DND-41 (cell line): Measurements from ENCODE around the gene DNAJC5.
A peak's percentile ranks its signal among the peaks of the same experiment; 100 is the strongest.

Experiments
- ATAC-seq: fragments of 200-7000 bp; cut with Tn5 transposase; 3 replicates; pipeline ENCODE4 v1.9.1; 2021; ENCODE audit warnings: low read depth; ENCODE audit not compliant: insufficient read depth
- DNase-seq: peaks from one replicate; pipeline ENCODE4 v3.0.0-alpha.2; 2020
- H2AFZ ChIP-seq: 2 replicates; pipeline ENCODE4 v1.6.0; 2012; ENCODE audit warnings: low read depth, low read length
- H3K27ac ChIP-seq: 2 replicates; pipeline ENCODE4 v1.5.1; 2012; ENCODE audit warnings: low read length, inconsistent platforms
- H3K27me3 ChIP-seq: fragments of 200-600 bp; sonication (generic); 2 replicates; pipeline ENCODE4 v1.6.0; 2012; ENCODE audit warnings: low read length, mild to moderate bottlenecking, inconsistent platforms; ENCODE audit not compliant: insufficient read depth, poor library complexity
- H3K36me3 ChIP-seq: 2 replicates; pipeline ENCODE4 v1.5.1; 2012; ENCODE audit warnings: low read length, inconsistent platforms; ENCODE audit not compliant: insufficient read depth
- H3K4me1 ChIP-seq: 2 replicates; pipeline ENCODE4 v1.5.1; 2012; ENCODE audit warnings: mild to moderate bottlenecking, low read length; ENCODE audit not compliant: insufficient read depth
- H3K4me2 ChIP-seq: 2 replicates; pipeline ENCODE4 v1.6.0; 2012; ENCODE audit warnings: mild to moderate bottlenecking, moderate library complexity, low read length, inconsistent platforms; ENCODE audit not compliant: insufficient read depth
- H3K4me3 ChIP-seq, 2 experiments: fragments of 200-600 bp in 1 of 2; shearing (Covaris generic) in 1 of 2; 2 replicates each; pipeline ENCODE4 v1.5.1; 2012 to 2016; ENCODE audit warnings: inconsistent platforms in 2 of 2, low read length in 2 of 2, mild to moderate bottlenecking in 2 of 2, low read depth in 1 of 2, moderate library complexity in 1 of 2
- H3K79me2 ChIP-seq: 2 replicates; pipeline ENCODE4 v1.6.0; 2012; ENCODE audit warnings: low read length, inconsistent platforms; ENCODE audit not compliant: insufficient read depth
- H3K9ac ChIP-seq: 2 replicates; pipeline ENCODE4 v1.6.0; 2012; ENCODE audit warnings: low read depth, mild to moderate bottlenecking, inconsistent platforms, low read length, moderate library complexity
- H3K9me3 ChIP-seq: 2 replicates; pipeline ENCODE4 v1.5.1; 2012; ENCODE audit warnings: low read length, moderate library complexity, mild to moderate bottlenecking, inconsistent platforms; ENCODE audit not compliant: insufficient read depth, severe bottlenecking
- H4K20me1 ChIP-seq: 2 replicates; pipeline ENCODE4 v1.6.0; 2012; ENCODE audit warnings: low read length; ENCODE audit not compliant: insufficient read depth
- CTCF ChIP-seq: IDR thresholded peaks from 2 replicates; pipeline ENCODE4 v1.5.1; 2012; ENCODE audit warnings: borderline replicate concordance, low read length, moderate library complexity, mild to moderate bottlenecking; ENCODE audit not compliant: poor library complexity, severe bottlenecking; ENCODE audit errors: extremely low read depth
- EZH2 ChIP-seq: IDR thresholded peaks from 3 replicates; pipeline ENCODE4 v1.6.1; 2012; ENCODE audit warnings: borderline replicate concordance, low read depth, mild to moderate bottlenecking, moderate library complexity, low read length, inconsistent platforms; ENCODE audit not compliant: severe bottlenecking

Gene DNAJC5

GRCh38 chr20:63962426-63963347 lies 67.8 kb downstream of the DNAJC5 start:
- Histone ChIP-seq H3K27me3 (no peaks in the 10 kb centered on the region), H3K36me3 (peaks cover 84% of the 10 kb centered on the region), H3K9me3 (peaks cover 39% of the 10 kb centered on the region), H3K79me2 (peaks cover 19% of the 10 kb centered on the region), H3K9ac (no peak overlapping the region), H2AFZ (no peak overlapping the region), H3K27ac (no peak overlapping the region), H4K20me1 (peaks cover 35% of the 10 kb centered on the region), H3K4me2 (no peak overlapping the region), H3K4me3 (no peak overlapping the region), H3K4me1 (no peaks in the 10 kb centered on the region)
- TF ChIP-seq EZH2 (no peak), CTCF (no peak)
- DNase-seq (no peak), ATAC-seq (no peak)

GRCh38 chr20:63963348-63963741 lies 68.4 kb downstream of the DNAJC5 start:
- peaks cover 88% of the 10 kb centered on the region for H3K36me3 ChIP-seq
- peaks cover 4% of the 10 kb centered on the region for H3K4me1 ChIP-seq
- no peak for TF ChIP-seq EZH2
- TF ChIP-seq CTCF, result no peak
- H3K27me3 ChIP-seq, result no peaks in the 10 kb centered on the region
- no peak overlapping the region for H2AFZ ChIP-seq
- no peak overlapping the region for H3K4me2 ChIP-seq
- H3K9ac ChIP-seq, result no peak overlapping the region
- peaks cover 26% of the 10 kb centered on the region for H3K79me2 ChIP-seq
- H3K9me3 ChIP-seq, result peaks cover 46% of the 10 kb centered on the region
- ATAC-seq (no peak), DNase-seq (no peak)
- peak overlapping the region in 1 of 2 experiments; percentile 33; a peak in 2 of 4 replicates for H3K4me3 ChIP-seq
- peaks cover 31% of the 10 kb centered on the region for H4K20me1 ChIP-seq
- no peak overlapping the region for H3K27ac ChIP-seq

- no peak for DNase-seq
- TF ChIP-seq EZH2 (no peak), CTCF (no peak)
- Histone ChIP-seq H3K9ac (no peak overlapping the region), H3K4me2 (no peak overlapping the region), H3K9me3 (peaks cover 51% of the 10 kb centered on the region), H3K27me3 (no peaks in the 10 kb centered on the region), H3K79me2 (peaks cover 31% of the 10 kb centered on the region), H3K4me1 (peaks cover 8% of the 10 kb centered on the region), H3K4me3 (peak overlapping the region in 1 of 2 experiments; percentile 33; a peak in 2 of 4 replicates), H4K20me1 (peaks cover 26% of the 10 kb centered on the region), H2AFZ (no peak overlapping the region), H3K36me3 (peaks cover 88% of the 10 kb centered on the region), H3K27ac (no peak overlapping the region)
- ATAC-seq, result no peak
Measured at GRCh38 chr20:63963784-63964301, 68.9 kb downstream of the DNAJC5 start.
